Measurements from ENCODE around the gene TMEM125. TPM values are rescaled to one million over a fixed set of nuclear protein-coding genes. Genes with fewer than 3 reads are reported as not detected.

The TMEM125 gene
- total RNA-seq, 2 donors from 2014 or later, result 59.8 to 80.0 TPM

DNA sequence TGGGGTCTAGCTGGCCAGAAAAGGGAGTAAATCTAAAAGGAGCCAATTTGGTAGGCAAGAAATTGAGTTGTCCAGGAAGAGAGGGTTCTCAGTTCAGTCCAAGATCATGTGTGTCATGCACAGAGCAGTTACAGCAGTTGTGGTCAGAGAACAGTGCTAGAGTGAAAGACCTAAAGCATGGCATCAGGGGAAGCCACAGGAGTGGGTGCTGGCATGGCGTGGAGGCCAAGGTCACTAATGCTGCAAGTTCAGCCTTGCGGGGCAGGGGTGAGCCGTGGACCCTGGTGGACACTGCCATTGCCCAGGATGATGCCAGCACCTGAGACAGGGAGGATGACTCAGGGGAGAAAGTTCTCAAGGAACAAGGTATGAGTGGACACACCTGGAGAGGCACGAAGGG, 16.6 kb upstream of the TMEM125 start:
- Histone ChIP-seq H3K9me3 (no peaks in the 10 kb centered on the region), H3K27me3 (no peaks in the 10 kb centered on the region), H3K36me3 (no peaks in the 10 kb centered on the region), H3K27ac (no peak overlapping the region), H3K4me3 (no peak overlapping the region), H3K4me1 (no peaks in the 10 kb centered on the region), H3K9ac (ENCODE audit: low read depth in 2 of 2, low read length in 2 of 2) (no peak overlapping the region)
- TF ChIP-seq, protein P1, sequence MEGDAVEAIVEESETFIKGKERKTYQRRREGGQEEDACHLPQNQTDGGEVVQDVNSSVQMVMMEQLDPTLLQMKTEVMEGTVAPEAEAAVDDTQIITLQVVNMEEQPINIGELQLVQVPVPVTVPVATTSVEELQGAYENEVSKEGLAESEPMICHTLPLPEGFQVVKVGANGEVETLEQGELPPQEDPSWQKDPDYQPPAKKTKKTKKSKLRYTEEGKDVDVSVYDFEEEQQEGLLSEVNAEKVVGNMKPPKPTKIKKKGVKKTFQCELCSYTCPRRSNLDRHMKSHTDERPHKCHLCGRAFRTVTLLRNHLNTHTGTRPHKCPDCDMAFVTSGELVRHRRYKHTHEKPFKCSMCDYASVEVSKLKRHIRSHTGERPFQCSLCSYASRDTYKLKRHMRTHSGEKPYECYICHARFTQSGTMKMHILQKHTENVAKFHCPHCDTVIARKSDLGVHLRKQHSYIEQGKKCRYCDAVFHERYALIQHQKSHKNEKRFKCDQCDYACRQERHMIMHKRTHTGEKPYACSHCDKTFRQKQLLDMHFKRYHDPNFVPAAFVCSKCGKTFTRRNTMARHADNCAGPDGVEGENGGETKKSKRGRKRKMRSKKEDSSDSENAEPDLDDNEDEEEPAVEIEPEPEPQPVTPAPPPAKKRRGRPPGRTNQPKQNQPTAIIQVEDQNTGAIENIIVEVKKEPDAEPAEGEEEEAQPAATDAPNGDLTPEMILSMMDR (IDR thresholded peaks at IDR 0.05), result no peak
- DNase-seq, result no peak
- intact Hi-C loops (cut with DNase I), result no loop called here

DNA sequence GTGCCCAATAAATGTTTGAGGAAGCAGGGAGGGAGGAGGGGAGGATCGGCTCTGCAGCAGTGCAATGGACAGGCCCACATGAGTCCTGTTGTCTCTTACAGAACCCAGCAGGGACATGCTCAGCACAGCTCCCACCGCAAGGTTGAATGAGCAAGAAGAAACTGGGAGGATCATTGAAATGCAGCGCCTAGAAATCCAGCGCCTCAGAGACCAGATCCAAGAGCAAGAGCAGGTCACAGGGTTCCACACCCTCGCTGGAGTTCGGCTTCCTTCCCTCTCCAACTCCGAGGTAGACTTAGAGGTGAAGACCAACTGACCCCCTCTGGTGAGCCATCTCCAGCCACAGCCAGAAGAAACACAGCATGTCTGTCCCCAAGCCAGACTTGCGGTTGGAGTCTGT, 15.9 kb upstream of the TMEM125 start:
- Histone ChIP-seq H3K4me1 (no peaks in the 10 kb centered on the region), H3K9ac (ENCODE audit: low read depth in 2 of 2, low read length in 2 of 2) (no peak overlapping the region), H3K27me3 (no peaks in the 10 kb centered on the region), H3K9me3 (no peaks in the 10 kb centered on the region), H3K27ac (no peak overlapping the region), H3K4me3 (no peak overlapping the region), H3K36me3 (no peaks in the 10 kb centered on the region)
- DNase-seq, result no peak
- intact Hi-C loops (cut with DNase I), result no loop called here
- TF ChIP-seq, protein P1 (IDR thresholded peaks at IDR 0.05), result no peak

DNA sequence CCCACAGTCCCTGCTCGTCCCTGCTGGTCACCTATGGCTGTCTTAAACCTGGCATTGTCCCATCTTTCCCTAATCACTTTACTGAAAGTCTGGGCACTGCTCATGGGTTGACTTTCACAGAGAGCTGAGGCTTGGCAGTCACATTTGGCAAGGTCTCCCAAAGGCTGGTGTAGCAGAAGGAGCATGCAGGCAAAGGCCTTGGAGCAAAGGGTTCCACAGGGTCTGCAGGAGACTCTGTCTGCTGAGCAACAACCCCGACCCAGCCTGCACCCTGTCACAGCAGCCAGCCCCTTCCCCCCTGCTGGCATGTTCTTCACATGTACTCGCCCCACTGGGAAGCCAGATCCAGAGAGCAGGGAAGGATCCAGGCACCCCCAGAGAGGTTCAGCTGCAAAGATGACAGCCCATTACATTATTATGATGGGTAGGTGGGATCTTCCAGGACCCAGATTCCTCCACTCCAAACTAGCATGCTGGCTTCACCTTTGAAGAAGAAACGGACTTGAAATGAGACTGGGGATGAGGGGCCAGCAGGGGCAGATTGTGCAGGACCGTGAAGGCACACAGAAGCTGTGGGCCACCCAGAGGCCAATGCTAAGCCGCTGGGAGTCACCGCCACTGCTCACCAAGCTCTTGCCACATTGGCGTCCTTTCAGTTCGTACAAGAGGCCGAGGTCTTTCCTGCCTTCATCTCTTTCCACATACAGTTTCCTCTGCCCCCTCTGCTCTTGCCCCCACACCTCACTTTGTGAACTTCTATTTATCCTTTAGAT, 14.2 kb upstream of the TMEM125 start:
- H3K9ac ChIP-seq (ENCODE audit: low read depth in 2 of 2, low read length in 2 of 2), result peak overlapping the region in 1 of 2 donors; percentile 7
- H3K36me3 ChIP-seq, result no peaks in the 10 kb centered on the region
- TF ChIP-seq, protein P1 (IDR thresholded peaks at IDR 0.05), result no peak
- no peak for DNase-seq
- no peak overlapping the region for H3K4me3 ChIP-seq
- no peaks in the 10 kb centered on the region for H3K27me3 ChIP-seq
- intact Hi-C loops (cut with DNase I), result no loop called here
- no peaks in the 10 kb centered on the region for H3K4me1 ChIP-seq
- peak overlapping the region; percentile 77 for H3K27ac ChIP-seq
- H3K9me3 ChIP-seq, result no peaks in the 10 kb centered on the region

DNA sequence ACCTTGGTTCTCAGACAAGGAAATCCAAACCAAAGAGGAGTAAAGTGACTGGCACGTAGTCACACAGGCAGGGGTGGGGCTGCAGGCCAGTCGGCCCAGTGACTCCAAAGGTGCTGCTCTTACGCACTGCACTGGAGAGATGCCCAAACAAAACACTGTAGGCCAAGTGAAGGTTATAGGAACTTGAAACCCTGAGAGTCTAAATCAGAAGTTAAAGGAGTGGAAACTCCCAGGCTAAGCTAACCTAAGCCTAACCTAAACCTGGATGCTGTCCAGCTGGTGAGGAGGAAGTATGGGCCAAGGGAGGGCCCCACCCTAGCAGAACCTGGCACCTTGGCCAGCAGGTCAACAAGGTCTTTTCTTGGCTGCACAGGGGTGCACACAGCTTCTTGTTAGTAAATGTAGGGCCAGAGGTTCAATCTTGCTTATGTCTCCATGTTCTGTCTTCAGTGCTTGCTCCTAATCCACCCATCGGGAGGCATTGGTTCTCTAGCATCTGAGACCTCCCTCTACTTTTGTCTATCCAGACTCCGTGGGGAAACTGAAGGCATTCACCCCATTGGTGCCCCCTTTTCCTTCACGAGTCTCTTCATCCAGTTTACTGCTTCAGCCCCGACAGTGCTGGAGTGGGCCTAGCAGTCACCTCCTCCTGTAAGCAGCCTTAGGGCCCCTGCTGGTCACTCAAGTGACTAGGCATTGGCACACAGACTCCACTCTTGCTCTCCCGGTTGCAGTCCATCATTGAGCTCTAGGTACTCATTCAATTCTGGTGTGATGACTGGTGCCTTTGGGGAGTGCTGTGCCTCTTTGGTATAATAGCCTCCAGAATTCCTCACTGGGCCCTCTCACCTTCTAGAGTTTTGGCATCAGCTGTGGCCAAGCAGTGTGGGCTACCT, 12.9 kb upstream of the TMEM125 start:
- H3K27me3 ChIP-seq, result no peaks in the 10 kb centered on the region
- H3K4me1 ChIP-seq, result no peaks in the 10 kb centered on the region
- H3K36me3 ChIP-seq, result no peaks in the 10 kb centered on the region
- TF ChIP-seq, protein P1 (IDR thresholded peaks at IDR 0.05), result no peak
- no peak overlapping the region for H3K4me3 ChIP-seq
- no peaks in the 10 kb centered on the region for H3K9me3 ChIP-seq
- H3K9ac ChIP-seq (ENCODE audit: low read depth in 2 of 2, low read length in 2 of 2), result peak overlapping the region in 1 of 2 donors; percentile 52
- DNase-seq, result peak; percentile 86
- intact Hi-C loops (cut with DNase I), result no loop called here
- H3K27ac ChIP-seq, result peak overlapping the region; percentile 77

DNA sequence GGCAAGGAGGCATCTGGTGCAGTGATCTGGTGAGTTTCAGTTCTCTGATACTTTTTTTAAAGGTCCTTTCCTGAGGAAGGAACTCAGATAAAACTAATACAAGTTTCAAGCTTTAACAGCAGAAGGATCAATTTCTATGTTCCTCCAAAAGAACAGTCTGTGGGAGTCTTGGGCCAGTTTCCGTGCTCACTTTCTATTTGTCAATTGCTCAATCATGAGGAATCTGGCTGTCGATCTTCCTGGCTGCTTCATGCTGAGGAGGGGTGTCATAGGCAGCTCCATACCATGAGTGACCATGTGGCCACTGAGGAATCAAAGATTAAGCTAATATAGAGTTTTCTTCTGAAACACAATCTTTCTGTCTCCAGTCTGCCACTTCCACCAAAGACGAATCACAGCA, 11.4 kb upstream of the TMEM125 start:
- TF ChIP-seq, protein P1 (IDR thresholded peaks at IDR 0.05), result no peak
- DNase-seq, result no peak
- Histone ChIP-seq H3K27me3 (no peaks in the 10 kb centered on the region), H3K9ac (ENCODE audit: low read depth in 2 of 2, low read length in 2 of 2) (no peak overlapping the region), H3K9me3 (no peaks in the 10 kb centered on the region), H3K27ac (no peak overlapping the region), H3K4me1 (no peaks in the 10 kb centered on the region), H3K36me3 (no peaks in the 10 kb centered on the region), H3K4me3 (no peak overlapping the region)
- intact Hi-C loops (cut with DNase I), result no loop called here
